ENCODE measurements around the gene HEXD.

DNA sequence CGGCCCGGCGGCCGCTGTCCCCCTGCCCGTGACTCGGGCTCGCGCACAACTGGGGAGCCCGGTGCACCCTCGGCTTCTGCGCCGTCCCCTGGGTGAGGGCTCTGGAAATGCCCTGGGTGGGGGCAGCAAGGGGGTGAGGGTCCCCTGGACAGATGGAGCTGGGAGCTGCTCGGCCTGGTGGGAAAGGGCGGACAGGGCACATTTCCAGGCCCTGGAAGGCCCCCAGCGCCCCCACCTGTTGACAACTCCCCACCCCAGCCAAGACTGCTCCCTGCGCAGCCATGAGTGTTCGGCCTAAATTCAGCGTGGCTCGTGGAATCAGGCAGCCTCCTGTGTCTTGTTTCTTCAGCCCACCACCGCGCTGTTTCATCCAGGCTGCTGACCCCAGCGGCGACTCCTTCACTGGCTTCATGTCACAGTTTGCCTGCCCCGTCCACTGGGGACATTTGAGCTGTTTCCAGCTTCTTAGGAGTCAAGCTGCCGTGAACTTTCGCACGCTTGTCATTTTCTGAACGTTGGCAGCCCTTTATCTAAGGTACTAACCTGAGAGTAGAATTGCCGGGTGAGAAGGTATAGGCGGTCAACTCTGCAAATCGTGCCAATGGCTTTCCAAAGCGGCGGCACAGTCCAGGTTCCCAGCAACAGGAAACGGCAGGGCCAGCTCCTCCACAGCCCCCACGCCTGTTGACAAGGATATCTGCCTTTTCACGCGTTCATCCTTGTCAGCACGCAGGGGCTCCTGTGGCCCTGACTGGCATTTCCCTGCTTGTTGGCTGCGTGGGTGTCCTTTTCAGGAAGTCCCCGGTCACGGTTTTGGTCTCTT, 45.7 kb upstream of the HEXD start:
- no peak for TF ChIP-seq POLR2AphosphoS5 (IDR thresholded peaks at IDR 0.05; ENCODE audit: low read depth, low read length)
- no peak for TF ChIP-seq TAF1 (IDR thresholded peaks at IDR 0.05; ENCODE audit: borderline replicate concordance, low read depth, low read length)

Data from GM12892 (cell line).